NCI-H1092 (cell line): ENCODE measurements around the gene PUS7.
"Not testable (repeated sequence)": the region's sequence is repeated elsewhere in the genome, so short reads cannot be mapped to it uniquely, and the experiment has no call there.

Experiments
- DNase-seq: peaks from one replicate; lab custom pipeline; 2025; lab: John Stamatoyannopoulos, UW

PUS7 gene

DNA sequence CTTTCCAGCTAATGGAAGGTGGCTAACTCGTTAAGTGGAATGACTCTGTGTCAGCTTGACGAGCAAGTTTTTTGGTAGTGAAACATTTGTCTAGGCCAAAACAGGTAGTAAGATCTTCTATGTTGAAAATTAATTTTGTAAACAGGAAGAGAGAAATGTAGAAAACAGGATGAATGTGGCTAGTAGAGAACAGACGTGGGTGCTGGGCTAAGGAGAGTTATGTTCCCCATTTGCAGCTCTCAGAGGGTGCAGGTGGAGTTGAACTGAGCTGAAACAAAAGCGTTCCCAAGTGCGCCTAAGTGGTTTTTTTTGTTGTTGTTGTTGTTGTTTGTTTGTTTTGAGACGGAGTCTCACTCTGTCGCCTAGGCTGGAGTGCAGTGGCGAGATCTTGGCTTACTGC lies 73.9 kb downstream of the PUS7 start:
- DNase-seq: no peak

DNA sequence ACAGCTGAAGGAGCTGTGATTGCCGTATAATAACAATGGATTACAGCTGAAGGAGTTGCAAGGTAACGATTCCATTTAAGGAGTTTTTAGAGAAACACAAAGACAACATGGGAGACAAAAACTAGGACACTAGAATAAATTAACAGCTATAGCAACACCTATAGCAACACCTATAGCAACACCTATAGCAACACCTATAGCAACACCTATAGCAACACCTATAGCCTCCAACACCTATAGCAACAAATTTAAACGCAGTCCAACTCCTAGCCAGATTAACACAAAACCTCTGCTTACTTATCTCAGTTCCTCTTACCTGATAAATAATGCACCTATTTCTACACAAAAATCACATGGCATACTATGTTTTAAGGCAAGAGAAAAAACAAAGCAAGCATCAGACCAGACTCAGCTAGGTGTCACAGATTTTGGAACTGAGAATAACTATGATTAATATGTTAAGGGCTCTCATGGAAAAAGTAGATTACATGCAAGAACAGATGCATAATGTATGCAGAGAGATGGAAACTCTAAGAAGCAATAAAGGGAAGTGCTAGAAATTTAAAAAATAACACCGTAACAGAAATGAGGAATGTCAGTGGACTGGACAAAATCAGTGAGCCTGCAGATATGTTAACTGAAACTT lies 77.6 kb downstream of the PUS7 start:
- no peak for DNase-seq

- DNase-seq: not testable (repeated sequence)
Observed at GRCh38 chr7:105442214-105442613, 79.9 kb downstream of the PUS7 start.

GRCh38 chr7:105439174-105439893 lies 82.7 kb downstream of the PUS7 start:
- DNase-seq: peak; percentile 73

- no peak for DNase-seq
Observed at GRCh38 chr7:105438847-105439173, 83.3 kb downstream of the PUS7 start.

GRCh38 chr7:105438254-105438653 lies 83.8 kb downstream of the PUS7 start:
- no peak for DNase-seq

DNA sequence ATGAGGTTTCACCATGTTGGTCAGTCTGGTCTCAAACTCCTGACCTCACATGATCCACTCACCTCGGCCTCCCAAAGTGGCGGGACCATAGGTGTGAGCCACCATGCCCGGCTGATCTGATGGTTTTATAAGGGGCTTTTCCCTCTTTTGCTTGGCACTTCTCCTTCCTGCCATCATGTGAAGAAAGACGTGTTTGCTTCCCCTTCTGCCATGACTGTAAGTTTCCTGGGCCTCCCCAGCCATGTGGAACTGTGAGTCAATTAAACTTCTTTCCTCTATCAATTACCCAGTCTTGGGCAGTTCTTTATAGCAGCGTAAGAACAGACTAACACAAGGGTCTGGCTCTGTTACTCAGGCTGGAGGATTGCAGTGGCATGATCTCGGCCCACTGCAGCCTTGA lies 84.7 kb downstream of the PUS7 start:
- not testable (repeated sequence) for DNase-seq

DNA sequence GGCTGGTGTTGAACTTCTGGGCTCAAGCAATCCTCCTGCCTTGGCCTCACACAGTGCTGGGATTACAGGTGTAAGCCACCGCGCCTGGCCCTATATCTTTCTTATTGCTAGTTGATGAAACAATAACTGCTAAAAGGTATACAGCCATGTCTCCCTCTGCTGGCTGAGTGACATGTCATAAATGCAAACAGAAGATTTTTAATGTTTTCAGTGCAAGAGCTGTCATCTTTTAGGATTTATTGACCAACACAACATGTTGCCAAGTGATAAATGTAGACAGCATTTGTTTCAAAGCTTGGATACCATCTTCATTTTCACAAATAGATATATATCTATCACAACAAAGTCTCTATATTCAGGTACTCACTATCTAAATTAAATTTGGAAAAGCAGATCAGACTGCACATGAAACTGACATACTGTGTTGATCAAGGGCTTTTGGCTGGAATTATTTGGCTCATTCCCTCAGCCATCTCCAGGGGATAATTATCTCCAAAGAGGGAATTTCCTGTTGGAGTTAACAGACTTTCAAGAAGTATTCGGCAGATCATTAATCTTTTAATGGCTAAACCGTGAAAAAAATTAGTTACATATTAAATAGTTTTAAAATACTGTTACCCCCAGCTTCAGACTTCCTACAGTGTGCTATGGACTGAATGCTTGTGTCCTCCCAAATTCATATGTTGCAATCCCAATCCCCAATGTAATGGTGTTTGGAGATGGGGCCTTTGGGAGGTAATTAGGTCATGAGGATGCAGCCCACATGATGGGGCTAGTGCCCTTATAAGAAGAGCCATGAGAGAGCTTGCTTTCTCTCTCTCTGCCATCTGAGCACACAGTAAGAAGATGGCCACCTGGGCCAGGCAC lies 92.1 kb downstream of the PUS7 start:
- peak; percentile 55 for DNase-seq

DNA sequence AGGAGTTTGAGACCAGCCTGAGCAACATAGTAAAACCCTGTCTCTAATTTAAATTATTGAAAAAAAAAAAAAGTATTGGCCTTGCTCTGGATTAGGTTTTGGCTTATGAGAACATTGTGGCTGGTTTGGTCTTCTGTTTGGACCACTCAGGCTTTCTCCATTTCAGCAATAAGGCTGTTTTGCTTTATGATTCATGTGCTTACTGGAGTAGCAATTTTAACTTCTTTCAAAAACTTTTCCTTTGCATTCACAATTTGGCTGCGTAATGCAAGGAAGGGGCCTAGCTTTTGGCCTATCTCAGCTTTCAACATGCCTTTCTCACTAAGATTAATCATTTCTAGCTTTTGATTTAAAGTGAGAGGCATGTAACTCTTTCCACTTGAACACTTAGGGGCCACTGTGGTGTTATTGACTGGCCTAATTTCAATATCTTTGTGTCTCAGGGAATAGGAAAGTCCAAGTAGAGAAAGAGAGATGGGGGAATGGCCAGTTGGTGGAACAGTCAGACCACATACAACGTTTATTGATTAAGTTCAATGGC lies 95.4 kb downstream of the PUS7 start:
- DNase-seq: no peak

DNA sequence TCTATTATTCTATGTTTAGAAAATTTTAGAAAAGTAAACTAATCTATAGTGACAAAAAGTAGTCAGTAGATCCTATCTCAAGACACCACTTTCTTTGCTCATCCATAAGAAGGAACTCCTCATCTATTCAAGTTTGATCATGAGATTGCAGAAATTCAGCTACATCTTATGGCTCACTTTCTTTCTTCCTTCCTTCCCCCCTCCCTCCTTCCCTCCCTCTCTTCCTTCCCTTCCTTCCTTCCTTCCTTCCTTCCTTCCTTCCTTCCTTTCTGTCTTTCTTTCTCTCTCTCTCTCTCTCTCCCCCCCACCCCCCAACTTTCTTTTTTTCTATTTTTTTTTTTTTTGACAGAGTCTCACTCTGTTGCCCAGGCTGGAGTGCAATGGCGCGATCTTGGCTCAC lies 98.1 kb downstream of the PUS7 start:
- no peak for DNase-seq

- no peak for DNase-seq
Observed at GRCh38 chr7:105413887-105414437, 108.1 kb downstream of the PUS7 start.

GRCh38 chr7:105410774-105411173 lies 111.3 kb downstream of the PUS7 start:
- DNase-seq: not testable (repeated sequence)

DNA sequence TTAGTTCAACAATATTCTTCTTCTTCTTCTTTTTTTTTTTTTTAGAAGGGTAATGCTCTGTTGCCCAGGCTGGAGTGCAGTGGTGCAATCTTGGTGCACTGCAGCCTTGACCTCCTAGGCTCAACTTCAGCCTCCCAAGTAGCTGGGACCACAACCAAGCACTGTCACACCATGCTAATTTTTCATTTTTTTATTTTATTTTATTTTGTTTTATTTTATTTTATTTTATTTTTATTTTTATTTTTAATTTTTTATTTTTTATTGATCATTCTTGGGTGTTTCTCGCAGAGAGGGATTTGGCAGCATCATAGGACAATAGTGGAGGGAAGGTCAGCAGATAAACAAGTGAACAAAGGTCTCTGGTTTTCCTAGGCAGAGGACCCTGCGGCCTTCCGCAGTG lies 112.3 kb downstream of the PUS7 start:
- DNase-seq: not testable (repeated sequence)

DNA sequence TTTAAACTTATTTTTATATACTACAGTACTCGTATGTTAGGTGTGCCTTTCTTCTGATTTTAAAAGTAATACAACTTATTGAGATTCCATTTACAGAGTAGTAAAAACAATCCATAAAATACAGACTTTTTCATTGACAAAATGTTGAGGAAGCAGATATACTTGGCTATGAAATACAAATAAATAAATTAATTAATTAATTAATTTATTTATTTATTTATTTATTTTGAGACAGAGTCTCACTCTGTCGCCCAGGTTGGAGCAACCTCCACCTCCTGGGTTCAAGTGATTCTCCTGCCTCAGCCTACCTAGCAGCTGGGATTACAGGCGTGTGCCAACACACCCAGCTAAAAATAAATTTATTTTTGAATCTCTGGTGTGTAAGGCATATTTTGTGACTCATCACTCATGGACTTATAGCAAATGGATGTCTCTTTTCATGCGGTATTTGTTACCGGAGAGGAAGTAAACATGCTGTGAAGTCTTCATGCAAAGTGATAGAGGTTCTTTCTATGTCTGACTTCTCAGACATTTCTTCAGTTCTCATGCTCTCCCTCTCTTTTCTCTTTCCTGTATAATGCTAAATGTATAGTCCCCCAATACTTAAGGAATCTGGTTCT lies 113.2 kb downstream of the PUS7 start:
- no peak for DNase-seq
